Ishikawa (cell line): ENCODE measurements around the gene PID1.

ENCODE experiments used
- CEBPB ChIP-seq: IDR thresholded peaks from 2 replicates; pipeline ENCODE4 v1.6.1; 2012
- CREB1 ChIP-seq: IDR thresholded peaks from 2 replicates; pipeline ENCODE4 v1.6.1; 2012; ENCODE audit warnings: low read depth
- EGR1 ChIP-seq: IDR thresholded peaks from 2 replicates; pipeline ENCODE4 v1.6.1; 2012
- EP300 ChIP-seq: IDR thresholded peaks from 2 replicates; pipeline ENCODE4 v1.6.1; 2012; ENCODE audit warnings: borderline replicate concordance
- FOXM1 ChIP-seq: IDR thresholded peaks from 2 replicates; pipeline ENCODE4 v1.6.1; 2012; ENCODE audit warnings: low read depth, borderline replicate concordance
- NFIC ChIP-seq: IDR thresholded peaks from 2 replicates; pipeline ENCODE4 v1.6.1; 2012
- RAD21 ChIP-seq: IDR thresholded peaks from 2 replicates; pipeline ENCODE4 v1.6.1; 2012; ENCODE audit warnings: low read depth
- TAF1 ChIP-seq: IDR thresholded peaks from 2 replicates; pipeline ENCODE4 v1.6.1; 2012; ENCODE audit warnings: low read depth, mild to moderate bottlenecking
- TCF12 ChIP-seq: IDR thresholded peaks from 2 replicates; pipeline ENCODE4 v1.6.1; 2012; ENCODE audit warnings: low read depth
- TEAD4 ChIP-seq: IDR thresholded peaks from 2 replicates; pipeline ENCODE4 v1.6.1; 2012
- YY1 ChIP-seq: IDR thresholded peaks from 2 replicates; pipeline ENCODE4 v1.6.1; 2012; ENCODE audit warnings: low read depth
- ZBTB7A ChIP-seq: IDR thresholded peaks from 2 replicates; pipeline ENCODE4 v1.6.1; 2012; ENCODE audit warnings: low read depth
- TF ChIP-seq, protein P1 (sequence below): IDR thresholded peaks from 2 replicates; pipeline ENCODE4 v1.6.1; 2012
- TF ChIP-seq, protein P2 (sequence below): IDR thresholded peaks from 2 replicates; pipeline ENCODE4 v1.6.1; 2012
- TF ChIP-seq, protein P3 (sequence below): IDR thresholded peaks from 2 replicates; pipeline ENCODE4 v1.6.1; 2012; ENCODE audit warnings: low read depth, mild to moderate bottlenecking

The PID1 gene

DNA sequence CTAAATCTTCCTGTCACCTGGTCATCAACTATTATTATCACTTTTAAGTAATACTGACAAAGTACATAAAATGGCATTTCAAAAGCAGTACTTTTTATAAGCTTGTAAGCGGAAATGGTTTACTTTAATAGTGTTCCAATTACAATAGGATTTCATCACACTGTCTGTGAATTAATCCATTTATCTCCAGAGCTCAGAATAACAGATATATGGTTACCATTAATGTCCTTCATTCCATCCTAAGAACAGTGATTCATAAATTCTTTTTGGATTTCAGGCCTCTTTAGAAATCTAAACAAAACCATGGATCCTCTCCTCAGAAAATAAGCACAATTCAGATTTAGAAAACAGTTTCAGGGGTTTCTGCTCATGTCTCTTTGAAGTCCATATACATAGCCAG lies 68.4 kb downstream of the PID1 start:
- no peak for TF ChIP-seq YY1
- no peak for TF ChIP-seq EP300
- TF ChIP-seq NFIC: no peak
- no peak for TF ChIP-seq ZBTB7A
- no peak for TF ChIP-seq FOXM1
- TF ChIP-seq, protein P1, sequence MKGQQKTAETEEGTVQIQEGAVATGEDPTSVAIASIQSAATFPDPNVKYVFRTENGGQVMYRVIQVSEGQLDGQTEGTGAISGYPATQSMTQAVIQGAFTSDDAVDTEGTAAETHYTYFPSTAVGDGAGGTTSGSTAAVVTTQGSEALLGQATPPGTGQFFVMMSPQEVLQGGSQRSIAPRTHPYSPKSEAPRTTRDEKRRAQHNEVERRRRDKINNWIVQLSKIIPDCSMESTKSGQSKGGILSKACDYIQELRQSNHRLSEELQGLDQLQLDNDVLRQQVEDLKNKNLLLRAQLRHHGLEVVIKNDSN: no peak
- no peak for TF ChIP-seq CREB1
- TF ChIP-seq, protein P2, sequence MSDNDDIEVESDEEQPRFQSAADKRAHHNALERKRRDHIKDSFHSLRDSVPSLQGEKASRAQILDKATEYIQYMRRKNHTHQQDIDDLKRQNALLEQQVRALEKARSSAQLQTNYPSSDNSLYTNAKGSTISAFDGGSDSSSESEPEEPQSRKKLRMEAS: no peak
- TF ChIP-seq, protein P3, sequence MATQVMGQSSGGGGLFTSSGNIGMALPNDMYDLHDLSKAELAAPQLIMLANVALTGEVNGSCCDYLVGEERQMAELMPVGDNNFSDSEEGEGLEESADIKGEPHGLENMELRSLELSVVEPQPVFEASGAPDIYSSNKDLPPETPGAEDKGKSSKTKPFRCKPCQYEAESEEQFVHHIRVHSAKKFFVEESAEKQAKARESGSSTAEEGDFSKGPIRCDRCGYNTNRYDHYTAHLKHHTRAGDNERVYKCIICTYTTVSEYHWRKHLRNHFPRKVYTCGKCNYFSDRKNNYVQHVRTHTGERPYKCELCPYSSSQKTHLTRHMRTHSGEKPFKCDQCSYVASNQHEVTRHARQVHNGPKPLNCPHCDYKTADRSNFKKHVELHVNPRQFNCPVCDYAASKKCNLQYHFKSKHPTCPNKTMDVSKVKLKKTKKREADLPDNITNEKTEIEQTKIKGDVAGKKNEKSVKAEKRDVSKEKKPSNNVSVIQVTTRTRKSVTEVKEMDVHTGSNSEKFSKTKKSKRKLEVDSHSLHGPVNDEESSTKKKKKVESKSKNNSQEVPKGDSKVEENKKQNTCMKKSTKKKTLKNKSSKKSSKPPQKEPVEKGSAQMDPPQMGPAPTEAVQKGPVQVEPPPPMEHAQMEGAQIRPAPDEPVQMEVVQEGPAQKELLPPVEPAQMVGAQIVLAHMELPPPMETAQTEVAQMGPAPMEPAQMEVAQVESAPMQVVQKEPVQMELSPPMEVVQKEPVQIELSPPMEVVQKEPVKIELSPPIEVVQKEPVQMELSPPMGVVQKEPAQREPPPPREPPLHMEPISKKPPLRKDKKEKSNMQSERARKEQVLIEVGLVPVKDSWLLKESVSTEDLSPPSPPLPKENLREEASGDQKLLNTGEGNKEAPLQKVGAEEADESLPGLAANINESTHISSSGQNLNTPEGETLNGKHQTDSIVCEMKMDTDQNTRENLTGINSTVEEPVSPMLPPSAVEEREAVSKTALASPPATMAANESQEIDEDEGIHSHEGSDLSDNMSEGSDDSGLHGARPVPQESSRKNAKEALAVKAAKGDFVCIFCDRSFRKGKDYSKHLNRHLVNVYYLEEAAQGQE: no peak
- TF ChIP-seq RAD21: no peak
- no peak for TF ChIP-seq CEBPB
- TF ChIP-seq TAF1: no peak

DNA sequence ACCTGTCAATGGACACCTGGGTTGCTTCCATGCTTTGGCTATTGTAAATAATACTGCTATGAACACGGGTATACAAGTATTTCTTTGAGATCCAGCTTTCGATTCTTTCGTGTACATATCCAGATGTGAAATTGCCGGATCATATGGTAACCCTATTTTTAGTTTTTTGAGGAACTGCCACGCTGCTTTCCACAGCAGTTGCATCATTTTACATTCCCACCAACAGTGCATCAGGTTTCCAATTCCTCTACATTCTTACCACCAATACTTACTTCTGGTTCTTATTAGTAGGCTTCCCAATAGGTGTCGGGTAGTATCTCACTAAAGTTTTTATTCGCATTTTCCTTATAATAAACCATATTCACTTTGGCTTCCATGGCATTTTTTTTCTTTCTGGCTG lies 69.6 kb downstream of the PID1 start:
- no peak for TF ChIP-seq TCF12
- no peak for TF ChIP-seq FOXM1
- no peak for TF ChIP-seq CEBPB
- TF ChIP-seq, protein P2: no peak
- no peak for TF ChIP-seq TEAD4
- TF ChIP-seq, protein P3: no peak
- no peak for TF ChIP-seq CREB1
- no peak for TF ChIP-seq RAD21
- TF ChIP-seq YY1: no peak
- TF ChIP-seq ZBTB7A: no peak
- TF ChIP-seq TAF1: no peak

DNA sequence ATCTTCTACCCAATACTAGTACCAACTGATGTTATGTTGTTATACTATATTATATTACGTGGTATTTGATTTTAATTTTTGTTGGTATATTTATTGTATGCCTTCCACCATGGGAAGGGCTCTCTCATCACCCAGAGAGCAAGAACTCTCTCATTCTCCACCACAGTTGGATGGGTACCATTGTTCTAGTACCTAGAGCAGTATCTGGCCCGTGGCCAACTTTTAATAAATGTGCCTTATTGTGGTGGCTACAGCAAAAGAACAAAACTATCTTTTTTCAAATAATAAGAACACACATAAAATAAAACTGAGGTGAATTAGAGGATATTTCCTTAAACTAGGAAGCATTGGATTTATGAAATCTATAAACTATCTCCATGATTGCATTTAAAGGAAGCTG lies 71.8 kb downstream of the PID1 start:
- no peak for TF ChIP-seq TCF12
- TF ChIP-seq EP300: no peak
- no peak for TF ChIP-seq ZBTB7A
- TF ChIP-seq FOXM1: no peak
- no peak for TF ChIP-seq TEAD4
- TF ChIP-seq RAD21: no peak

DNA sequence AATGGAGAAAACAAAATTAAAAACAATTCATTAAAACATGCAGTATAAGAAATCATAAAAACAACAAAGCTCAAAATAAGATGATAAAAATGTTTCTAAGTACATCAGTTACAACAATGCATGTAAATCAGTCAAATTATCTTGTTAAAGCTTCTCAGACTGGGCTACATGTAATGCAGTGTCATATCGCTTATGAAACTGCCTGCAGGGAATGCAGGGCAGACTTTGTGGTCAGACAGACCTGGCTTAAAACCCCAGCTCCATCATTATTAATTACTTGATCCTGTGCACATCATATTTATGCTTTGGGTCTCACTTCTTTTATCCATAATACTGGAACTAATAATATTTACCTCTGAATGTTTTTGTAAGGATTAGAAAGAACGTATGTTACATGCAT lies 74.6 kb downstream of the PID1 start:
- TF ChIP-seq YY1: no peak
- TF ChIP-seq ZBTB7A: no peak
- TF ChIP-seq, protein P1: no peak
- TF ChIP-seq CREB1: no peak
- TF ChIP-seq TCF12: no peak

DNA sequence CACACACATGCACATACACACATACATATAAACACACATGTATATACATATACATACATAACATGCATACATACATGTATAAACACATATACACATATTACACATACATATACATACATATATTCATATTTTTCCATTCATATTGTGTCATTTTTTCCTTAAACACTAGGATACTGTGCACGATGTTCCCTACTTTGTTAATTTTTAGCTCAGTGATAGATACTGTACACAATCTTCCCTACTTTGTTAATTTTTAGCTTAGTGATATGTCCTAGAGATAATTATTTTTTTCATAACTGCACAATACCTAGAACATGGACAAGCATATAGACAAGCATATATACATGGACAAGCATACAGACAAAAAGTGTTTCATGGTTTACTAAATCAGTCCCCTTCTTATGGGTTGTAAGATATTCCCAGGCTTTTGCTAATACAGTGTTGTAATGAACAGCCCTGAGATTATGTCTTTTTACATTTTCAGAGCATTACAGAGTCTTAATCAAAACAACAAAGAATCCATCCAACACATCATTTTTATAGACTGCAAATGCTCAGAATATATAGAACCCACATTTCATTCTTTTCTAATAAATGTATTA lies 75.6 kb downstream of the PID1 start:
- TF ChIP-seq TCF12: no peak
- TF ChIP-seq EGR1: no peak
- TF ChIP-seq, protein P1: no peak
- TF ChIP-seq RAD21: no peak
- no peak for TF ChIP-seq NFIC
- no peak for TF ChIP-seq EP300
- TF ChIP-seq FOXM1: no peak

DNA sequence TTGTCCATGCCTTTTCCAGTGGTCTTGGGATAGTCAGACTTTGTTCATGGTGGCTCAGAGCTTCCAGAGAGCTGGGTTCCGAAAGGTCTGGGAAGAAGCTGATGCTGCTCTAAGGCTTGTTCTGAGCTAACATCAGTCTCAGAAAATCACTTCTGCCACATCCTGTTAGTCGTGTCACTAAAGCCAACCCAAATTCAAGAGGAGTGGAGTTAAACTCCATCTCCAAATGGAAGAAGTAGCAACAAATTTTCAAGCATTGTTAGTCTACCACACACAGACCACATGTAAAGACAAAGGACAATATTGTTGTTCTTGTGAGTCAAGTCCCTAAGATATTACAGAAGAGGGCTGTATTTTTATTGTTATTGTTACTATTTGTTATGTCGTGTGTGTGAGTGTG lies 77.8 kb downstream of the PID1 start:
- TF ChIP-seq TEAD4 (no peak), FOXM1 (no peak), CREB1 (no peak), TAF1 (no peak), RAD21 (no peak), YY1 (no peak), EGR1 (no peak)
- TF ChIP-seq, protein P2: no peak
